HG03175 (cell line): Measurements from ENCODE around the gene TBK1.
"Not testable (repeated sequence)": the region's sequence is repeated elsewhere in the genome, so short reads cannot be mapped to it uniquely, and the experiment has no call there.

Source experiments
- ATAC-seq: cut with Tn5 transposase; IDR thresholded peaks from one replicate; pipeline ENCODE4 v1.9.1; 2021; ENCODE audit warnings: mild to moderate bottlenecking, moderate library complexity; ENCODE audit not compliant: unreplicated experiment

The TBK1 gene

DNA sequence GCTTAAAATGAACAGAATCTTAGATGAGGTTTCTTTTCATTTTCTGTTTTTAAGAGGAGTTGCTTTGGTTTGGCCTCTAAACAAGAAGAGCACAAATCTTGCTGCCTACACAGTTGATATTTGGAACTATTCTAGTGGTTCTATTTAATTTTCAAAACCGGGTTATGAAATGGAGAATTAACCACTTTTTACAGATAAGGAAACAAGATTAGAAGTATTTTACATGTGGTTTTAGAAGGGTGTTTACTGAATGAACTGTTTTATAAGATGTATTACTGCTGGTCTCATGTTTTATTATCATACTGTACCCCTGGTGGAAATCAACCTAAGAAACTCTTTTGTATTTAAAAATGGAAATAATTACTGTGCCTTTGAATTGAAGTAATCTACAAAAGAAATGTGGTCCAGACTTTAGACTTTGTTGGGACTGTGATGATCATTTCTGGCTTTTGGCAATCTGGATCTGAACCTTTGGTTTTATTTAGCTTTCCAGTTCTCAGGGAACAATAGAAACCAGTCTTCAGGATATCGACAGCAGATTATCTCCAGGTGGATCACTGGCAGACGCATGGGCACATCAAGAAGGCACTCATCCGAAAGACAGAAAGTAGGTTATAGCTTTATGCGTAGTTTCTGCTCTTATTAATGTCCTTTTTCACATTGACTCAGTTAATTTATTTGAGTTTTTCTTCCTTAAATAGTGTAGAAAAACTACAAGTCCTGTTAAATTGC lies 43.2 kb downstream of the TBK1 start:
- no peak for ATAC-seq

DNA sequence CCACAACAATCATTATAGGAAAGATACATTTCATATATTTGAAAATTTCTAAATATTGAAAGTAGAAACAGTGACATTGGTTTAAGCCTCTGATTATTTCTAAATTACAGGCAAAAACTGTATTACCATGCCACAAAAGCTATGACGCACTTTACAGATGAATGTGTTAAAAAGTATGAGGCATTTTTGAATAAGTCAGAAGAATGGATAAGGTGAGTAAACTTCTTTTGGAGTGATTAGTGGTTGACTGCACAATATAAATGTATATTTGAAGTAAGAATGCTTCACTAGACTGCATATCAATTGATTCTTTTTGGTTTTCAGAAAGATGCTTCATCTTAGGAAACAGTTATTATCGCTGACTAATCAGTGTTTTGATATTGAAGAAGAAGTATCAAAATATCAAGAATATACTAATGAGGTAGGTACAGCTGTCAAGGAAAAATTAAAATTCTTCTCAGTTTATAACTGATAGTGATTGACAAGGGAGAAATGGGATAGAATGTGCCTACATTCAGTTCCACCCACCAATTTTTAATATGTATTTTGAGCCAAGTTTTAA lies 45.0 kb downstream of the TBK1 start:
- ATAC-seq, result no peak

DNA sequence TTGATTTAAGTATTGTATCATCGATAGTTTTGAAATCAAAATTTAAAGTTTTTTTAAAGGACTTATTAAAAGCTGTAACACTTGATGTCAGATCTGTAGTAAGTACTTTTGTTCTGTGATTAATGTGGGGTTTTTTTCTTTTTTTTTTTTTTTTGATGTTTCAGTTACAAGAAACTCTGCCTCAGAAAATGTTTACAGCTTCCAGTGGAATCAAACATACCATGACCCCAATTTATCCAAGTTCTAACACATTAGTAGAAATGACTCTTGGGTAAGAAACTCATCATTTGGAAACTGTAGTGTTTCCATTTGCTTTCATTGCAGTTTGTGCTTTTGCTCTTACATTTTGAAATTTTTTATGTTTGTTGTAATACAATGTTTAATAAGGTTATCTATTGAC lies 45.6 kb downstream of the TBK1 start:
- ATAC-seq, result no peak

DNA sequence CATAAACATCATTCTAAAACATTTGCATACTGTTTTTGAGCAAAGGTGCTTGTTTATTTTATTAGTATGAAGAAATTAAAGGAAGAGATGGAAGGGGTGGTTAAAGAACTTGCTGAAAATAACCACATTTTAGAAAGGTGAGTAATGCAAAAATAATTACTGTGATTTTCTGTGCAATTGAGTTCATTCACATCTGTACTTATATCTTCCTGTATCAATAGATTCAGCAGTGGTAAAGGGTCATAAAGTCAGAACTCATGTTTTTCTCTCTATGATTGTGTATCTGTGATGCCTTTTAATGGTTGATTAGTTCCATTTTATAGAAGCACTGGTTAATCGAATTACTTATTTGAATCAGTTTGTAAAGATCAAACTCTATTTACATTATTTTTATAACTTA lies 46.0 kb downstream of the TBK1 start:
- no peak for ATAC-seq

DNA sequence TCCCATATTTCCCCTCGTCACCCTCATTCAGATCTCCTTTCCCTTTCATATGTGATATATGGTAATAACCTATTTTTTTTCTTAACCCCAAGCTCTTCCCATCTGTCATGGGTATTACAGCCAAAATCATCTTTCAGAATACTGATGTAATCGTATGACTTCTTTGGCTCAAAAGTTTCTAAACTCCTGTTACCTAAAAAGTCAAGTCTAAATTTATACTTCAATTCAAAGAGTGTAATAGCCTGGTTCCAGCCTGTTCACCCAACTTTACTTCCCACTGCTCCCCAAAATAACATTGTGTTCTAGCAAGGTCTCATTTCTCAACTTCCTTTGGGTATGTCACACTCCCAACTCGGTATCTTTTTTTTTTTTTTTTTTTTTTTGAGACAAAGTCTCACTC lies 48.5 kb downstream of the TBK1 start:
- no peak for ATAC-seq

DNA sequence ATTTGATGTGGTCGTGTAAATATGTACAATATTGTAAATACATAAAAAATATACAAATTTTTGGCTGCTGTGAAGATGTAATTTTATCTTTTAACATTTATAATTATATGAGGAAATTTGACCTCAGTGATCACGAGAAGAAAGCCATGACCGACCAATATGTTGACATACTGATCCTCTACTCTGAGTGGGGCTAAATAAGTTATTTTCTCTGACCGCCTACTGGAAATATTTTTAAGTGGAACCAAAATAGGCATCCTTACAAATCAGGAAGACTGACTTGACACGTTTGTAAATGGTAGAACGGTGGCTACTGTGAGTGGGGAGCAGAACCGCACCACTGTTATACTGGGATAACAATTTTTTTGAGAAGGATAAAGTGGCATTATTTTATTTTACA lies 49.6 kb downstream of the TBK1 start:
- no peak for ATAC-seq

DNA sequence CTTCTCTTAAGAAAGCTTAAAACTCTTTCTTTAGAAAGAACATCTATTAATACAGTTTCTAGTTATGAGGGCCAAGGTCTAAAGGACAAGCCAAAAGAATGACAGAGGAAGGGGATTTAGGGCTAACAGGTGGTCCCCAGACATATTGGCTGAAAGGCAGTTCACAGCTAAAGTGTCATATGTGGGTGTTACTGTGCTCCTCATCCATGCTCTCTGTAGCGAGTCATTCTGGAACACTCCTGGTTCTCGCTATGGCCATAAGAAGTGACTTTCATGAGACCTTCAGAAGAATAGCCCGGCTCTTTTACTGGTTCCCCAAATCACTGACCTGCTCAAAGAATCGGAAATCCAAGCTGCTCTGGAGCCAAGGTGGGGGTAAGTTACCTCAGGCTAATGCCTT lies 55.0 kb downstream of the TBK1 start:
- no peak for ATAC-seq

DNA sequence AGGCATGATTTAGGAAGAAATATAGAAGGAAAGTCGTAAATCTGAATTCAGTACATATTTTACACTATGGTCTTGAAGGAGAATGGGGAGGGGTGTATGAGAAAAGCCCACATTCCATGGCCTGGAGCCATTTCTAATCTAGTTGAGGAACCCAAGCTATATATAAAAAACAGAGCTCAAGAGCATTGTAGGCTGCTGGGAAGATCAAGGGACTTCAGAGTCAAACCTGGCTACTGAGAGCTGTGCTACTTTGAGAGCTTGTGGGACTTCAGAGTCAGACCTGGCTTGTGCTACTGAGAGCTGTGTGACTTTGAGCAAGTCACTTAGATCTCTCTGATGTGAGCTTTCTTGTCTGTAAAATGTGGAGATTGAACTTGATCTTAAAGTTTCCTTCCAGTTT lies 58.7 kb downstream of the TBK1 start:
- ATAC-seq, result no peak

DNA sequence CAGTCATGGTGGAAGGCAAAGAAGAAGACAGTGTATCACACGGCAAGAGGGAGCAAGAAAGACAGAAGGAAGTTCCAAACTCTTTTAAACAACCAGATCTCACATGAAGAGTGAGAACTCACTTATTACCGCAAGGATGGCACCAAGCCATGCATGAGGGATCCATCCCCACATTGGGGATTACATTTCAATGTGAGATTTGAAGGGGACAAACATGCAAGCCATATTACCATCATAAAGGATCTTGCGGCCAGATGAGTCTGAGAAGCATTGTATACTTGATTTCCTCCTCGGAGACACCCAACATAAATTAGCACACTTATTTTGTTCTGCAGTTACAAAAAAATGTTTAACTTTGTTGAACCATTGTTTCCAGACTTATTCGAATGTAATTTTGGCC lies 66.5 kb downstream of the TBK1 start:
- ATAC-seq, result no peak

DNA sequence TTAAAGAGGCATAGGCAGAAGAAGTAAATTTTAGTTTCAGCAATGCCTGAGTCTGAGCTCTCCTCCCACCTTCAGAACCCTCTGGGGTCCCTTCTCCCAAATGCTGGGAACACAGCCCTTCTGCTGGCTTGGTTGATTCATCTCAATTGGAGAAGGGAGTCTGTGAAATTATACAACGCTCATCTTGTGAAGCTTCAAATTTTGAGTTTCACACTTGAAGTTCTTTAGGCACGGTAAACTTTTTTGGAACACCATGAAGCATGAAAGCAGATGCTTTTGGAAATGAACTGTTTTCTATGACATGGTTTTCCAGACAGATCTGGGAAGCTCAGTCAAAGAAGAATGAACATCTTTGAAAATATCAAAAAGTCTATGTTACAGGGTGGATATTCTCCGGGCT lies 69.9 kb downstream of the TBK1 start:
- ATAC-seq, result no peak

DNA sequence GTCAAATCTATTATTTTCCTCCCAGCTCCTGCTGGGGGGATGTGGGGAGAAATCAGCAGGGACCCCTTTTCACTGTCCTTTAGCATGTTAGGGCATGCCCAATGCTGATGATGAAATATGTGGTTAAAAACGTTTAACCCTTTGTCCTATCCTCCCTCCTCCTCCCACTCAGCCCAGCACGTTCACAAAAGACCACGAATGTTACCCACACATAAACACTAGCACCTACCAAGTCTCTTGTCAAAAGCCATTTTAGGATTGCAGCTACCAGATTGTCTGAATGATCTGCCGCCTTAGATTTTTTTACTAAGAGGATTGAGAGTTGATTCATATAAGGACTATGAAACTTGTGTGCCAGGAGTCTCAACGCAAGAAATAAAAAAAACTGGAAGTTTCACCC lies 70.4 kb downstream of the TBK1 start:
- no peak for ATAC-seq

DNA sequence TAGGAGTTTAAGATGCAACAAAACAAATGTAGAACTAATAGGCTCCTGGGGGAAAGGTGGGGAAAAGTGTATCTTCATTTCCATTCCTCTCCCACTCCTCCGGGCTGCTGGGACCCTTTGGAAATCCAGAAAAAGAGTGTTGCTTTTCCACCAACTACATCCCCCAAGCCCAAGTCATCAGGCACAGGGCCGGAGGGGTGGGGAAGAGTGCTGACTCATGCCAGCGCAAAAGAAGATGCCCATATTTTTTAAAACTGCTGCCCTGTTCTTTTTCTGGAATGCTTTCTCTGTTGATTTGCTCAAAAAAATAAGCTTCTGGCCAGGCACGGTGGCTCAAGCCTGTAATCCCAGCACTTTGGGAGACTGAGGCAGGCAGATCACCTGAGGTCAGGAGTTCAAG lies 70.9 kb downstream of the TBK1 start:
- ATAC-seq, result no peak

DNA sequence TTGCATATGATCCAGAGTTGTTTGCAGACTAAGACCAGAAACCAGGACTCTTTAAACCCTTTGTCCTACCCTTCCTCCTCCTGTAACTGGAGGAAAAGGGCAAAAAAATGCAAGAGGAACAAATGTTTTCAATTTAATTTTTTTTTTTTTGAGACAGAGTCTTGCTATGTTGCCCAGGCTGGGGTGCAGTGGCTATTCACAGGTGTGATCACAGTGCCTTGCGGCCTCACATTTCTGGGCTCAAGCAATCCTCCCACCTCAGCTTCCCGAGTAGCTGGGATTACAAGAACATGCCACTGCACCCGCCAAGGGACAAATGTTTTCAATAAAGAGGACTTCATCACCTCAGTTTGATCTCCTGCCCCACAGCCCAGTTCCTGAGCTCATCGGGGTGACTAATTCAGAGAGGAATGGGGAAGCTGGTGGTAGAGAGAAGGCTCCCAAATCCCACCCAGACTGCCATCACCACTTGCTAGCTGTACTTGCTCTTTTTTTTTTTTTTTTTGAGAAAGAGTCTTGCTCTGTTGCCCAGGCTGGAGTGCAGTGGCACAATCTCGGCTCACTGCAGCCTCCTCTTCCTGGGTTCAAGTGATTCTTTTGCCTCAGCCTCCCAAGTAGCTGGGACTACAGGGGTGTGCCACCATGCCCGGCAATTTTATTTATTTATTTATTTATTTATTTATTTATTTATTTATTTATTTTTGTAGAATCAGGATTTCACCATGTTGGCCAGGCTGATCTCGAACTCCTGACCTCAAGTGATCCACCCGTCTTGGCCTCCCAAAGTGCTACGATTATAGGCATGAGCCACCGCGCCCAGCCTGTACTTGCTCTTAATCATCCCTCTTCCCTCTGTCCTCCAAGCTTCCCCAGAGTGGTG lies 71.9 kb downstream of the TBK1 start:
- ATAC-seq, result not testable (repeated sequence)

DNA sequence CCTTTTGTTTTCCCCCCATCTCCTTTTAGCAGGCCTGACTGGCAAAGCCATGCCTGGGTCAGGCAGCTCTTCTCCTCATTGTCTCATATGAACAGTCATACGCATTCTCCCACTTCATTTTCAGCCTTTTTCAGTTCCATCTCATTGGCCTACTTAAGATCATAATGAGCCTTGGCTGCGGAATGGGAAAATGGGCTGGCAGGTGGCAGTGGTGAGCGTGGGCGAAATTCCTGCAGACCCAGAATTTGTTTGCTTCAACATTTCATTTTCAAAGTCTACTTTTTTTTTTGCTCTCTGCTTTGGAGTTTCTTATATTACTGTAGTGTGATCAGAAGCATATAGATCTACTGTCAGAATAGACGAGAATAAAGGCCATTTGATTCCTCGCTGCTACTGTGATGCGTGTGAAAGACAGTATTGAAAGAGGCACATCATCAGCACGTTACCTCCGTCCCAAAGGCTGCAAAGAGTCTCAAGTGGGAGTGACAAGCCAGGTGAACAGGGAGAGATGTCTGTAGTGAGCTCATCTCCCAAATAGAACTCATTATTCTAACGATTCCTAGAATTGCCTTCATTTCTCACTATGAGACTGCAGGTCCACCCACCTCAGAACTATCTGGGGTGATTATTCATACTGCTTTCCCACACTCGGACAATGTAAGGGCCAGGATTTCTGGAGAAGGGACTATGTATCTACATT lies 73.7 kb downstream of the TBK1 start:
- no peak for ATAC-seq

DNA sequence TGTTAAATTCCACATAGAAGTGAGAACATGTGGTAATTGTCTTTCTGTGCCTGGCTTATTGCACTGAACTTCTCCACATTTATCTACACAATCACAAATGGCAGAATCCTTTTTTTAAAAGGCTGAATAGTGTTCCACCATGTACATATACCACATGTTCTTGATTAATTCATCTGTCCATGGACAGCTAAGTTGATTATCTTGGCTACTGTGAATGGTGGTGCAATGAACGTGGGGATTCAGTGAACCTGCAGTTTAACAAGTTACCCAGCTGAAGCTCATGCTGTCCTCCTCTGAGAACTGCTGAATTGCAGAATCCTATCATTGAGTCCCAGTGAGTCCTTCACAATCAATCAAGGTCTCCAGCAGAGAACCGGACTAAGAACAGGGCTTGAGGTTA lies 74.9 kb downstream of the TBK1 start:
- ATAC-seq, result no peak

DNA sequence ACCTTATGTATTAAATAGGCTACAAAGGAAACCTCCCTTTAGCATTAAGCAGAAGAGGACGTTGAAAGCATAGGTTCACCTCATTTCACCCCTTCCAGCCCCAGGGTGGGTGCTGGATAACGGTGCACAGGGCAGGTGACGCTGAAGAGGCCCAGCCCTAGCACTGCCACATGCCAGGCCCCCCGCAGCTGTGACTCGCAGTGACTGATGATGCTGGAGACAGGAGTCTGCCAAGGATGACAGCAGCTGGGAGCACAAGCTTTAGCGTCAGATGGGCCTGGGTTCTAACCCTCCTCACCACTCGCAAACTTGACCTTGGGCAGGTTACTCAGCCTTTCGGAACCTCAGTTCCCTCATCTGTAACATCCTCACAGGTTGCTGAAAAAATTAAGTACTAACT lies 76.7 kb downstream of the TBK1 start:
- ATAC-seq, result no peak

DNA sequence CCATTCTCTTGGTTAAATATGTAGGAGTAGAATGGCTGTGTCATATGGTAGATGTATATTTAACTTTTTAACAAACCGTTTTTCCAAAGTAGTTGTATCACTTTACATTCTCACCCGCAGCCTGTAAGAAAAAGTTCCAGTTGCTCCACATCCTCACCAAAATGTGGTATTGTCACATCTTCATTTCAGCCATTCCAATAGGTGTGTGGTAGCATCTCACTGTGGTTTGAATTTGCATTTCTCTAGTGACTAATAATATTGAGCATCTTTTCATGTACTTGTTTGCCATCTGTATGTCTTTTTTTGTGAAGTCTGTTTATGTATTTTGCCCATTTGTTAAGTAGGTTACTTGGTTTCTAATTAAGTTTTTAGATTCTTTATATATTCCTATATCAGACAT lies 78.6 kb downstream of the TBK1 start:
- no peak for ATAC-seq

DNA sequence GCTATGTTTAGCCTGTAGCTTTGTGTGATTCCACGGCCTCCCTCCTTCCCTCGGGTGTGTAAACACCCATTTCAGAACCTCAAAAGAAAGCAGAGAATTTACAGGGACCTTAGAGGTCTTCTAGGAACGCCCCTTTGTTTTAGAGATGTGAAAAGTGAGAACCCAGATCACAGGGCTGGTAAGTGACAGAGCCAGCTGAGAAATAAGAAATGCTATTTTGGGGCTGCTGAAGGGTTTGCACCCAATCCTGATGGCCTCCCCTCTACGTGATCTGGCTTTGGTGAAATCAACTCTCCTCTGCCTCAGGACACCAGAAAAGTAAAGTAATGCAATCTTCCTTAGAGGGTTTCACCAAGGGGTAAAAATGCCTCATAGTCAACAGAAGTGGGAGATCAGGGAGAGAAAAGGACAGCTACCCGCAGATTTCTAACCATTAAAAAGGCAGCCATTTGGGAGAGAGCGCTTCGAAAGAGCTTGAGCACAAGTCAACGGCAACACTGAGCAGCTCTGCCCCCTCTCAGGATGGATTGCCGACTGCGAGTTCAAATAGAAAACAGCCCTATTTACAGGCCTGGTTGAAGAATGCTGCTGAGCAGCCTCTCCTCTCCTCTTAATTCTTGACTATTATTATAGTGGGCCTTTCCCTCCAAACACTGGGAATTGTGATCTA lies 79.9 kb downstream of the TBK1 start:
- no peak for ATAC-seq

DNA sequence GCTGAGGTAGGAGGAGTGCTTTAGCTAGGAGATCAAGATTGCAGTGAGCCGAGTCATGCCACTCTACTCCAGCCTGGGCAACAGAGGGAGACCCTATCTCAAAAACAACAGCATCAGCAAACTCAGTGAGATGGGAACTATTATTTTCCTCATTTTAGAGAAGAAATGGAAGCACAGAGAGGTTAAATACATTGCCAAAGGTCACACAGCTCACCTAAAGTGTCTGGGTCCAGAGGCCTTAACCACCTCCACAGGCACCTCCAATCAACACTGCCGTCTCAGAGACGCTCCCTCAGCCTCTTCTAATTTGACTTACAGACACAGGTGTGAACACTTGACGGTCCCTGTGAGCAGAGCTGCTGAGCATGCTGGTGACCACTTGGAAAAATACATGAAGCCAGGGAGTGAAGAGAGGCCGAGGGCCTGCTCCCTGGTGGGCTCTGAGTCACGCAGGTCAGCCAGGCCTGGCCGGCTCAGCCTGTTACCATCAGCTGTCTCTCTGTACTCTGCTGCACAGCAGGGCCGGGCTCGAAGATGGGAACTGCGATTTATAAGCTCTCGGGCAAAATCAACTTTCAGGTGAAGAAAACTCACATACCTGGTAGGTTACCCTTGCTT lies 80.9 kb downstream of the TBK1 start:
- no peak for ATAC-seq

DNA sequence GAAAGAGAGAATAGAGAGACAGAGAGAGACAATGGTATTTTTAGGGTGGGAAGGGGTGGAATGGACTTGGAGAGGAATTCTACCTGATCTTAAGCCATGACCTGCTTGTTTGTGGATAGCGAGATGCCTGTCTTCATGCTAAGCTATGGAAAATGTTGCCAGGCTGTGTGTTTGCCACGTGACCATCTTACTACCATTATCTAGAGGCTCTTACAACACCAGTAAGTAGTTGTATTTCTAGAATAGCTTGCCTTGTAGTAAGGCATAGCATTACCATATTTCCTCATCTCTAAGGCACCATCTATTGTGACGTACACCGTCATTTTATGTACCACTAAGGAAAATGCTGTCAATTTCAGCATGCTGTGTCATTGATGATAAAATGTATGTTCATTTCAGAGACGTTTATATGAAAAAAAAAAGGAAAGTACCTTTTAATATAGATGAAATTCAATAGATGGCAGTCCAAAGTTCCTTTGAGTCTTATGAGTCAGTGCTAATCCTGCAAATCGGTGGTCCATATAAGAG lies 82.8 kb downstream of the TBK1 start:
- ATAC-seq, result no peak
